Heart right ventricle (tissue), 16 donors: Measurements from ENCODE around the gene UBASH3B. TPM values are rescaled to one million over a fixed set of nuclear protein-coding genes. Genes with fewer than 3 reads are reported as not detected.

Source experiments
- ATAC-seq, 8 donors: fragments of 200-7000 bp; cut with Tn5 transposase; one replicate each; pipeline ENCODE4 v1.9.1; 2020; ENCODE audit warnings: mild to moderate bottlenecking in 8 of 8, moderate library complexity in 8 of 8, moderate number of reproducible peaks in 1 of 8
- DNase-seq, 2 donors: peaks; one replicate each; pipeline ENCODE4 v3.0.0-alpha.2; 2020
- H3K27ac ChIP-seq, 10 donors: fragments of 200-600 bp; sonication (generic) in 2 of 10; one replicate each; pipeline versions ENCODE4 v1.5.0 to v1.8.0; 2020 to 2022; ENCODE audit warnings: mild to moderate bottlenecking in 3 of 10
- H3K27me3 ChIP-seq, 7 donors: fragments of 200-600 bp; one replicate each; pipeline ENCODE4 v1.8.0; 2021 to 2022; ENCODE audit warnings: mild to moderate bottlenecking in 2 of 7
- H3K36me3 ChIP-seq, 9 donors: fragments of 200-600 bp; sonication (generic) in 1 of 9; one replicate each; pipeline versions ENCODE4 v1.5.0 to v1.8.0; 2020 to 2022; ENCODE audit warnings: mild to moderate bottlenecking in 2 of 9
- H3K4me1 ChIP-seq, 9 donors: fragments of 200-600 bp; sonication (generic) in 1 of 9; one replicate each; pipeline versions ENCODE4 v1.5.0 to v1.8.0; 2020 to 2022; ENCODE audit warnings: mild to moderate bottlenecking in 4 of 9
- H3K4me3 ChIP-seq, 10 donors: fragments of 200-600 bp; sonication (generic) in 2 of 10; one replicate each; pipeline versions ENCODE4 v1.5.0 to v1.8.0; 2020 to 2022; ENCODE audit warnings: mild to moderate bottlenecking in 7 of 10, moderate library complexity in 2 of 10
- H3K9me3 ChIP-seq, 11 donors: fragments of 200-600 bp in 10 of 11; sonication (generic) in 2 of 11; one replicate each; pipeline versions ENCODE4 v1.5.0 to v1.8.0; 2013 to 2022; ENCODE audit warnings: mild to moderate bottlenecking in 2 of 11, control low read depth in 1 of 11, moderate library complexity in 1 of 11
- WGBS, 2 donors: extraction: QIAGEN DNeasy Blood & Tissue Kit; methylation state at CpG; one replicate each; pipeline ENCODE4 v1.1.7; 2013; ENCODE audit warnings: inconsistent platforms in 1 of 2; 5-methylcytosine and 5-hydroxymethylcytosine counted together
- intact Hi-C, 10 donors: fragments of 100-400 bp; cut with DNase I; formaldehyde crosslinking; loops; one replicate each; pipeline versions ENCODE4 v1.11.1 to v1.14.2; 2022
- polyA plus RNA-seq, 2 donors: library from polyadenylated mRNA; stranded (reverse); fragments of 200-250 nt; gene quantifications; one replicate each; pipeline ENCODE4 v1.2.3, GENCODE V29; 2013
- total RNA-seq, 10 donors: library from RNA; stranded (reverse); fragmentation: NEBNext Ultra II Directional in 3 of 10; extraction: Animal tissue kit (Norgen Biotek cat#: 25700) in 3 of 10; gene quantifications; one replicate each; pipeline versions ENCODE4 v1.2.1 to v1.2.4, GENCODE V29; 2021 to 2023
- TF ChIP-seq, protein P1 (sequence below), 9 donors: fragments of 200-600 bp; sonication (generic) in 2 of 9; IDR thresholded peaks; one replicate each; pipeline versions ENCODE4 v1.5.0 to v1.8.0; 2021 to 2022; ENCODE audit warnings: antibody characterized with exemption in 9 of 9, mild to moderate bottlenecking in 5 of 9, moderate library complexity in 1 of 9
- donor health status: Arrhythmogenic right ventricular cardiomyopathy.
- donor health status: ischemic (EF 13 %, LVEDD 7.1; RV severe dilation, severe dysfunction).
- donor health status: healthy with polysubstance abuse.
- donor health status: DM: no; HTN: yes; CAD: no.
- donor health status: DM: no; HTN: no; CAD: no.
- donor health status: ischemic (EF 25% LVEDD 6.9; RV normal size, moderate dysfunction).
- donor health status: ischemic (EF 25% LVEDD 5.7; RV mildly dilated, moderate dysfunction).
- donor health status: healthy.
- donor health status: DM: yes; HTN: yes; CAD: no.
- donor health status: Ischemic cardiomyopathy.
- donor health status: ischemic (EF 35%, LVEDD 5.7; RV mildly dilated, moderate dysfunction).
- donor health status: nonischemic (EF 11% LVEDD 7.7; RV severe dilation, severe dysfunction).
- donor health status: DM: yes; HTN: yes; CAD: no.
- donor health status: PGD.
- donor health status: ischemic (EF 29% LVEDD 5.4; RV normal size, mild dysfunction).
- donor health status: nonischemic (EF 23%, LVEDD 6.1; RV moderate dilation, normal function).

UBASH3B gene
- total and polyA plus RNA-seq, 12 donors: 0.51 to 8.0 (median 1.5) TPM

DNA sequence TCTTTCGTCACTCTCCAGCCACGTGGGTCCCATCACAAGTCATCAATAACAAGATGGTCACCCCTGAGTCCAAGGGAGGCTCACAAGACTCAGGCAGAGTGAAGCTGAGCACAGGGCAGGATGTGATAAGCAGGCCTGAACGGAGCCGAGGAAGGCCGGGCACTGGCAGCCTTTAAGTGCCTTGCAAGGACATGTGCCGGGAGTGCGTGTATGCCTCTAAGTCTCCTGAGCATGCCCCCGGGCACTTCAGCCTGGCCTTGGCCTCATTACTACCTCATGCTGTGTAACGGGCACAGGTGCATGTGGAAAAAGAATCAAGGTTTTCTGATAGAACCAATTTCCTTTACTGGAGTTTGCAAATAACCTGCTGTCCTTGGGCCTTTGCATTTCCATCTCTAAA lies 55.8 kb downstream of the UBASH3B start:
- no peaks in the 10 kb centered on the region for H3K9me3 ChIP-seq
- peaks cover 0 to 58% (median 0%) of the 10 kb centered on the region in 9 donors for H3K4me1 ChIP-seq
- intact Hi-C loops: no loop called here
- H3K27me3 ChIP-seq: peaks cover 0 to 5% (median 0%) of the 10 kb centered on the region in 7 donors
- DNase-seq (no peak), ATAC-seq (no peak)
- H3K36me3 ChIP-seq: no peaks in the 10 kb centered on the region
- H3K4me3 ChIP-seq: no peak overlapping the region
- TF ChIP-seq, protein P1, sequence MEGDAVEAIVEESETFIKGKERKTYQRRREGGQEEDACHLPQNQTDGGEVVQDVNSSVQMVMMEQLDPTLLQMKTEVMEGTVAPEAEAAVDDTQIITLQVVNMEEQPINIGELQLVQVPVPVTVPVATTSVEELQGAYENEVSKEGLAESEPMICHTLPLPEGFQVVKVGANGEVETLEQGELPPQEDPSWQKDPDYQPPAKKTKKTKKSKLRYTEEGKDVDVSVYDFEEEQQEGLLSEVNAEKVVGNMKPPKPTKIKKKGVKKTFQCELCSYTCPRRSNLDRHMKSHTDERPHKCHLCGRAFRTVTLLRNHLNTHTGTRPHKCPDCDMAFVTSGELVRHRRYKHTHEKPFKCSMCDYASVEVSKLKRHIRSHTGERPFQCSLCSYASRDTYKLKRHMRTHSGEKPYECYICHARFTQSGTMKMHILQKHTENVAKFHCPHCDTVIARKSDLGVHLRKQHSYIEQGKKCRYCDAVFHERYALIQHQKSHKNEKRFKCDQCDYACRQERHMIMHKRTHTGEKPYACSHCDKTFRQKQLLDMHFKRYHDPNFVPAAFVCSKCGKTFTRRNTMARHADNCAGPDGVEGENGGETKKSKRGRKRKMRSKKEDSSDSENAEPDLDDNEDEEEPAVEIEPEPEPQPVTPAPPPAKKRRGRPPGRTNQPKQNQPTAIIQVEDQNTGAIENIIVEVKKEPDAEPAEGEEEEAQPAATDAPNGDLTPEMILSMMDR (IDR thresholded peaks at IDR 0.05): no peak
- H3K27ac ChIP-seq: no peak overlapping the region
- 80% methylated on average over 9 of the region's 9 CpGs for WGBS, 2 donors

DNA sequence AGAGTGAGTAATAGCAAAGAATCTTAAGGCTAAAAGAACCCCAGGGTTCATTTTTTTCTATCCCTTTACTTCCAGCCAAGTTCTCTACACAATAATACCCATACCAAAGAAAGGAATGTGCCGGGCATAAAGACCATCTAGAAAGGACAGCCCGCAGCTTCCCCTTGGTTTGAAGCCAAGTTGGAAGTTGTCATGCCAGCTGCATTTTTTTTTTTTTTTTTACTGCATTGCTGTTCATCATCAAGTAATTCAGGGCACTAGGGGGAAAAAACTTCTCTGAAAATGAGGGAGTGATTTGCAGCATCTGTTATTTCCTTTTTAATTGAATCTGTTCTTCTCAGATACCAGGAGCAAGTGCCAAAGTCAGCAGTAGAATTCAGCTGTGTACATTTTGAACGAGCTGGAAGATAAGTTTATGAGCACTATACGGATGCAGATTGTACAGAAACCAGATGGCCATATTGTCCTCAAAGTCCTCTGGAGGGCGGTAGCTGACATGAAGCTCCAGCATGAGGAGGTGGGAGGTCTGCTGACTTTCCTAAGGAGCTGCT lies 56.4 kb downstream of the UBASH3B start:
- peak in 1 of 8 donors; percentile 46 for ATAC-seq
- H3K36me3 ChIP-seq: no peaks in the 10 kb centered on the region
- peaks cover 0 to 64% (median 0%) of the 10 kb centered on the region in 9 donors for H3K4me1 ChIP-seq
- intact Hi-C loops: no loop called here
- H3K4me3 ChIP-seq: no peak overlapping the region
- no peaks in the 10 kb centered on the region for H3K9me3 ChIP-seq
- peak overlapping the region in 1 of 10 donors; percentile 20 for H3K27ac ChIP-seq
- WGBS, 2 donors: 31 to 38% methylated on average over 5 of the region's 5 CpGs
- TF ChIP-seq, protein P1 (IDR thresholded peaks at IDR 0.05): no peak
- H3K27me3 ChIP-seq: peaks cover 0 to 5% (median 0%) of the 10 kb centered on the region in 7 donors
- no peak for DNase-seq

DNA sequence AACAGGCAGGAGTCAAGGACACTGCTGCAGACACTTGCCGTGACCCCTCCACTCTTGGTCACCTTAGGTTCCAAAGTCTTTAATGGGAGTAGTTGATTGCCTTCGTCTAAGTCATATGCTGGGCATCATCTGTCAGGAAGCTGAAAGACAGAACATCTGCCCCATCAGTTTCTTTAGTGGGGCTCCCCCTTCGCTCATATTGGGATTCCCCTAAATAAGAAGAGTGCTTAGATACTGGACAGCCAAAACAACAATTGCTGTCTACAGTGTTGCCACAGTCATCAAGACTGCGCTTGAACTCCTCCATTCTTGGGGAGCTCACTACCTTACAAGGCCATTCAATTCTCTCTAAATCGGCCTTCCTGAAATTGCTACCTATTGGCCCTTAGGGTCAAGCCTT lies 58.5 kb downstream of the UBASH3B start:
- Histone ChIP-seq H3K27ac (peak overlapping the region in 1 of 10 donors; percentile 80), H3K36me3 (no peaks in the 10 kb centered on the region), H3K4me1 (peaks cover 0 to 76% (median 0%) of the 10 kb centered on the region in 9 donors), H3K27me3 (peaks cover 0 to 5% (median 0%) of the 10 kb centered on the region in 7 donors), H3K4me3 (no peak overlapping the region), H3K9me3 (no peaks in the 10 kb centered on the region)
- intact Hi-C loops: no loop called here
- WGBS, 2 donors: 95 to 96% methylated on average over 5 of the region's 5 CpGs
- TF ChIP-seq, protein P1 (IDR thresholded peaks at IDR 0.05): no peak
- ATAC-seq (no peak), DNase-seq (no peak)

DNA sequence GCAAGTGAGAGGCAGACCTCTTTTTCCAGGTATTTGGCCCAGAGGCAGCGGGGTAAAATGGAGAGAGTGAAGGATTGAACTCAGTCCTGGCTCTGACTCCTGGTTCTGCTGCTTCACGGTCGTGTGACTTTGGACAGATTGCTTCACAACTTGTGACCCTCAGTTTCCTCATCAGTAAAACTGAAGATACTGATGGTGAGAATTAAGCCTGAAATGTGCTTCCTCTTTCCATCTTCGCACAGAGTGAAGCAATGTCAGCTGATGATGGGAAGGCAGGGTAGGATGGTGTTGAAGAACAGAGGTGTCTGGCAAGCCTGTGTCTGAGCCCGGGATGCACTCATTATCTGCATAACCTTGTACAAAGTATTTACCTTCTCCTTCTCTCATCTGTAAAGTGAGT lies 59.0 kb downstream of the UBASH3B start:
- ATAC-seq (peak in 3 of 8 donors; percentile 30 to 59 (median 38)), DNase-seq (no peak)
- H3K4me1 ChIP-seq: peaks cover 0 to 71% (median 0%) of the 10 kb centered on the region in 9 donors
- no peak overlapping the region for H3K4me3 ChIP-seq
- no peaks in the 10 kb centered on the region for H3K9me3 ChIP-seq
- no peaks in the 10 kb centered on the region for H3K36me3 ChIP-seq
- intact Hi-C loops: no loop called here
- WGBS, 2 donors: 92 to 95% methylated on average over 5 of the region's 5 CpGs
- TF ChIP-seq, protein P1 (IDR thresholded peaks at IDR 0.05): no peak
- H3K27me3 ChIP-seq: peaks cover 0 to 5% (median 0%) of the 10 kb centered on the region in 7 donors
- peak overlapping the region in 1 of 10 donors; percentile 80 for H3K27ac ChIP-seq
